HEK293 (cell line): ENCODE data around the gene ATRAID.

Source experiments
- TF ChIP-seq, protein P1 (sequence below): fragments of 450-650 bp; formaldehyde crosslinking; conservative IDR thresholded peaks from 2 replicates; pipeline ENCODE4 v1.5.1; 2016; ENCODE audit warnings: low read depth, missing biosample characterization, missing genetic modification characterization
- TF ChIP-seq, protein P2 (sequence below): fragments of 450-650 bp; formaldehyde crosslinking; IDR thresholded peaks from 2 replicates; pipeline ENCODE4 v1.5.1; 2016; ENCODE audit warnings: missing biosample characterization, missing genetic modification characterization

DNA sequence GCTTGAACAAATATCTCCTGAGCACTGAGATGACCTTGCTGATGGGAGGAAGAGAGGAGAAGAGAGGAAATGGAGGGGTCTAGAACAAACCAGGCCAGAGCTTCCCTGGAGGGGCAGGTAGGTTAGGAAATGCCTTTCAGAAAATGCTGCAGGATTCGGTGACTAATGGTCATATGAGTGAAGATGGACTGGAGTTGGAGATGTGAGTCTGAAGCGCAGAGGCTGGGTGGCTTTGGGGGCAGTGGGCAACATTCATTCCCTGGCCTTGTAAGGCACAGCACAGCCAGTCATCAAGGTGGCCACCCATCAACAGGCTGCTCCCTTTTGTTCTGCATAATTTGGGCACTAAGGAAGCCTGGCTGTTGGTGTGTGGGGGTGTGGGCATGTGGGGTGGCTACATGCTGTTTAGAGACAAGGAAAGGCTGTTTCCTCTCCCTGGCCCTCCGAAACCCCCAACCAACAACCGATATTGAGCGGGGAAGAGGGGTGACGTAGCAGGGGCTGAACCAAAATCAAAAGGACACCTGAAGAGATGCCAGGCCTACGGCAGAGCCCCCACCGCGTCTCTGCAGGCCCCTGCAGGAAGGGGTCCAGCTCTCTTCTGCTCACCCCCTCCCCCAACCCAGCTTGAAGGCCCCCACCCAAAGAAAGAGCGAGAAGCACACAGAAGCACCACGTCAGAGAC, 49.5 kb downstream of the ATRAID start:
- TF ChIP-seq, protein P1, sequence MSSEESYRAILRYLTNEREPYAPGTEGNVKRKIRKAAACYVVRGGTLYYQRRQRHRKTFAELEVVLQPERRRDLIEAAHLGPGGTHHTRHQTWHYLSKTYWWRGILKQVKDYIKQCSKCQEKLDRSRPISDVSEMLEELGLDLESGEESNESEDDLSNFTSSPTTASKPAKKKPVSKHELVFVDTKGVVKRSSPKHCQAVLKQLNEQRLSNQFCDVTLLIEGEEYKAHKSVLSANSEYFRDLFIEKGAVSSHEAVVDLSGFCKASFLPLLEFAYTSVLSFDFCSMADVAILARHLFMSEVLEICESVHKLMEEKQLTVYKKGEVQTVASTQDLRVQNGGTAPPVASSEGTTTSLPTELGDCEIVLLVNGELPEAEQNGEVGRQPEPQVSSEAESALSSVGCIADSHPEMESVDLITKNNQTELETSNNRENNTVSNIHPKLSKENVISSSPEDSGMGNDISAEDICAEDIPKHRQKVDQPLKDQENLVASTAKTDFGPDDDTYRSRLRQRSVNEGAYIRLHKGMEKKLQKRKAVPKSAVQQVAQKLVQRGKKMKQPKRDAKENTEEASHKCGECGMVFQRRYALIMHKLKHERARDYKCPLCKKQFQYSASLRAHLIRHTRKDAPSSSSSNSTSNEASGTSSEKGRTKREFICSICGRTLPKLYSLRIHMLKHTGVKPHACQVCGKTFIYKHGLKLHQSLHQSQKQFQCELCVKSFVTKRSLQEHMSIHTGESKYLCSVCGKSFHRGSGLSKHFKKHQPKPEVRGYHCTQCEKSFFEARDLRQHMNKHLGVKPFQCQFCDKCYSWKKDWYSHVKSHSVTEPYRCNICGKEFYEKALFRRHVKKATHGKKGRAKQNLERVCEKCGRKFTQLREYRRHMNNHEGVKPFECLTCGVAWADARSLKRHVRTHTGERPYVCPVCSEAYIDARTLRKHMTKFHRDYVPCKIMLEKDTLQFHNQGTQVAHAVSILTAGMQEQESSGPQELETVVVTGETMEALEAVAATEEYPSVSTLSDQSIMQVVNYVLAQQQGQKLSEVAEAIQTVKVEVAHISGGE (tag by site-specific recombination), result no peak
- TF ChIP-seq, protein P2, sequence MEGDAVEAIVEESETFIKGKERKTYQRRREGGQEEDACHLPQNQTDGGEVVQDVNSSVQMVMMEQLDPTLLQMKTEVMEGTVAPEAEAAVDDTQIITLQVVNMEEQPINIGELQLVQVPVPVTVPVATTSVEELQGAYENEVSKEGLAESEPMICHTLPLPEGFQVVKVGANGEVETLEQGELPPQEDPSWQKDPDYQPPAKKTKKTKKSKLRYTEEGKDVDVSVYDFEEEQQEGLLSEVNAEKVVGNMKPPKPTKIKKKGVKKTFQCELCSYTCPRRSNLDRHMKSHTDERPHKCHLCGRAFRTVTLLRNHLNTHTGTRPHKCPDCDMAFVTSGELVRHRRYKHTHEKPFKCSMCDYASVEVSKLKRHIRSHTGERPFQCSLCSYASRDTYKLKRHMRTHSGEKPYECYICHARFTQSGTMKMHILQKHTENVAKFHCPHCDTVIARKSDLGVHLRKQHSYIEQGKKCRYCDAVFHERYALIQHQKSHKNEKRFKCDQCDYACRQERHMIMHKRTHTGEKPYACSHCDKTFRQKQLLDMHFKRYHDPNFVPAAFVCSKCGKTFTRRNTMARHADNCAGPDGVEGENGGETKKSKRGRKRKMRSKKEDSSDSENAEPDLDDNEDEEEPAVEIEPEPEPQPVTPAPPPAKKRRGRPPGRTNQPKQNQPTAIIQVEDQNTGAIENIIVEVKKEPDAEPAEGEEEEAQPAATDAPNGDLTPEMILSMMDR (tag by site-specific recombination), result no peak
